IPS-NIHi7 (cell line): Measurements from ENCODE around the gene DPH7.
"Not testable (repeated sequence)": the region's sequence is repeated elsewhere in the genome, so short reads cannot be mapped to it uniquely, and the experiment has no call there.

Experiments used
- DNase-seq: peaks from one replicate; pipeline ENCODE4 v3.0.0; 2012; ENCODE audit warnings: mixed read lengths; ENCODE audit errors: extremely low spot score

The DPH7 gene

DNA sequence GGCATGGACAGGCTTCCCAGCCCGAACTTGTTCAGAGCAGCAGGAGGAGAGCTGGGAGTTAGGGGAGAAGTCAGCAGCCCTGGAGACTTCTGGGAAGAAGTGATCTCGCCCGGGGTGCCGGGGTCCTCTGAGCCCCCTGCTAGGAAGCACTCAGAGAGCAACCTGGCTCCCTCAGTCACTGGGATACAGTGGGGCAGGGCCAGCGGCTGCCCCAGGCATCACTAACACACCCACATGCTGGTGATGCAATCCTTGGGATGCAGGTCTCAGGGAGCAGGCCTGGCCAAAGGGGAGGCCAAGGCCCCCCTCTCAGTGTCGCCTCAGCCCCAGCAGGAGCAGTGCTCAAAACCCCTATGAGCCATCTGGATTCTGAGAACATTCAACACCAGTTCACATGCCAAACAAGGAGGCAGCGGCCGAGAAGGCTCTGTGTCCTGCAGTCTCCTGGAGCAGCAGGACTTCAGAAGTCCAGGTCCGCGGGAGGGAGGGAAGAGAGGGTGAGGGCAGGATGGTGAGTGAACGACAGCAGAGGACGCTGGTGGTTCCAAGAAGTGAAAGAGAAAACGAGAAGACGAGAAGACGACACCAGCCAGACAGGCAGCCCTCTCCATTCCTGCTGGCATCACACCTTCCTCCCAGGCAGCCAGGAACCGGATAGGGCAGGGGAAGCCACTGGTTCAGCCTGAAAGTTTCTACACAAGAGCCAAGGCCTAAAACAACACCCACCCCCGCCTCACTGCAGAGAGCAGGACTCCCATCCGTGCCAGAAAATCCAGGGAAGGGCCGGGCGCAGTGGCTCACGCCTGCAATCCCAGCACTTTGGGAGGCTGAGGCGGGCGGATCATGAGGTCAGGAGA lies 30.8 kb downstream of the DPH7 start:
- no peak for DNase-seq

DNA sequence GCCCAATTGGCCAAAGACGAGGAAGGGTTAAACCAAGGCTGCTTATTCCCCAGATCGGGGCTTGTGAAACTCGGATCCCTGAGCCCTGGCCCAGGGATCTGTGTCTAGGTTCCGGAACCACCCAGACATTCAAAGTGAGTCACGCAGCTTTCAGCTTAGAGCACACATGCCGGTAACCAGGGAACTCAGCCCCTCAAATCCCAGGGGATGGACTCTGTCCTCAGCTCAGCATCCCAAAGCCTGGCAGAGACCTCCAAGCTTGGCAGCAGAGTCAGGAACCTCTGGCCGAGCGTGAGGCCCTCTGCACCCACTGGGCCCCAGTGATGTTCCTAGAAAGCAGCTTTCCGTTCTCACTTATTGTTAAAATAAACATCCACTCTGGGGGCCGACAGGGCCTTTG lies 33.6 kb downstream of the DPH7 start:
- no peak for DNase-seq

DNA sequence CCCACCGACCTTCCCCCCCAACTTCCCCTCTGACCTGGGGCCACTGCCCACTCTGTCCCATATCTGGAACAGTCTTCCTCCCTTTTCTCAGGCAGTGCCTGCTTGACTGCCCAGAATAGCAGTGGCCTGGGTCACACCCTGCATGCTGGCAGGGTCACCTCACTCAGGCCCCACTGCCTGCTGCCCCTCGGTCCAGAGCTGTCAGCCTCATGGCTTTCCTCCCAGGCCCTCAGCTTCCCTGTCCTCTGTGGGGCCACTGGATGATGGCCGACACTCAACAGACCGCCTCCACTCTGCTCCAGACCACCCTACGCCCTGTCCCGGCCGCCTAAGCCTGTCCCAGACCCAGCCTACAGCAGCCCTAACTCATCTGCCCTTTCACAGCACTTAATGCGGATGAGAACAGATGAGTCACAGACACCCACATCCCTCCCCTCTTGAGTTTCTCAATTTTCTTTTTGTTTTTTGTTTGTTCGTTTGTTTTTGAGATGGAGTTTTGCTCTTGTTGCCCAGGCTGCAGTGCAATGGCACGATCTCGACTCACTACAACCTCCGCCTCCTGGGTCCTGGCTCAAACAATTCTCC lies 34.5 kb downstream of the DPH7 start:
- DNase-seq: no peak

DNA sequence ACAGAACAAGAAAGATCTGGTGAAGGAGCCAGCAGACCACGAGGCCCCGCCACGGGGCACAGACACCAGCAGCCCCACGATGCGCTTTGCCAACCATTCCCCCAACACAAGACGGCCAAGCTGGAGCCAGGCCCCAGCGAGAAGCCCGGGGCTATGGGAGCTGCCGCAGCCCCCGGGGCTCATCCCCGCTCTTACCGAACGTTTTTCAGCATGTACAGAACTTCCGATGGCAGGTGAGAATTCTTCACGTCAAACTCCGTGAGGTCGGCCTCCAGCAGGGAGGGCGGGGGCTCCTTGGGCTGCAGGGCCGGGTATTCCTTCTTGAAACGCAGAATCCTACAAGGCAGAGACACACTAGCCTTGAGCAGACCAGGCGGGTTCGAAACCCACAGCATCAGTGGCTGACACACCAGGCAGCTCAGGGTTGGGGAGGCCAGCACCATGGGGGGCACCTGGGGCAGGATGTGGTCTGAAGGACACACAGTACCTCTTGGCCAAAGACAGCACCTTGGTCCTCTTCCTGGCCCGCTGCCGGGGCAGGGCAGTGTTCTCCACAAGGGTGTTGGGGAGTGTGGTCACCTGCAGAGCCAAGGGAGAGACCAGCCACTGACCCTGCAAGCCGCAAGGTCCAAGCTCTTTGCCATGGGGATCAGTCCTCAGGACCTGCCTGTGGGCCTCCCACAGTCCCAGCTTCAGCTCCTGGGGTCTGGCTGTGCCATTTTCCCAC lies 35.3 kb downstream of the DPH7 start:
- DNase-seq: no peak

DNA sequence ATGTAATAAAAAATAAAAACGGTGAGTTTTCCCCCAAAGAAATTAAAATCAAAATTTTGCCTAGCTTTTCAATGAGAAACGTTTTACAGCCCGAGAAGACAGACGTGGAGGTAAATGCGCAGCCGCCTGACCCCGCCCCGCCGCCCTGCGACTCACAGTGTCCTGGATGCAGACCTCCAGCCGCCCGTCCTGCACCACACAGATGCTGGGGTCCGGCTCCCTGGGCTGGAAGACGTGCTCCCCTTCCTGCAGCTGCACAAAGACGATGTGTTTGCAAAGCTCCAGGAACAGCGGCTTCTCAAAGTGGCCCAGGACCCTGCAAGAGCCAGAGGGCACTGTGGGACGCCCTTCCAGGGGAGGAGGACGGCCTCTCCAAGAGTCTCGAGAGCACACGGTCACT lies 36.2 kb downstream of the DPH7 start:
- no peak for DNase-seq

DNA sequence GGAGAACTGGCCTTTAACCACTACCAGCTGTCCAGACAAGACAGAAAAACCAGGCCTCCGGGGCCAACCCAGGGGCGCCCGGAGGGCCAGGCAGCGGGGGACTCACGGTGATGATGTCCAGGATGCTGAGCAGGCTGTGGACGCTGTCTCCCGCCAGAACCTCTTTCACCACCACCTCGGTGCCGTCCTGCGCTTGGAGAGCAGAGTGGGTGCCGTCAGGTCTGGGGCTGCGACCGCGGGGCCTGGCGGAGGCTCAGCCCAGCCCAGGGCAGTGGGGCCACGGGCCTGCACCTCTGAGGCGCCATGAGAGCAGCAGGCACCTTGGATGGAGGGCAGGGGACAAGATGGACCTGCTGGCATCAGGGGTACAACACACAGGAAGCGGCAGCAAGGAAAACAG lies 38.2 kb downstream of the DPH7 start:
- no peak for DNase-seq

DNA sequence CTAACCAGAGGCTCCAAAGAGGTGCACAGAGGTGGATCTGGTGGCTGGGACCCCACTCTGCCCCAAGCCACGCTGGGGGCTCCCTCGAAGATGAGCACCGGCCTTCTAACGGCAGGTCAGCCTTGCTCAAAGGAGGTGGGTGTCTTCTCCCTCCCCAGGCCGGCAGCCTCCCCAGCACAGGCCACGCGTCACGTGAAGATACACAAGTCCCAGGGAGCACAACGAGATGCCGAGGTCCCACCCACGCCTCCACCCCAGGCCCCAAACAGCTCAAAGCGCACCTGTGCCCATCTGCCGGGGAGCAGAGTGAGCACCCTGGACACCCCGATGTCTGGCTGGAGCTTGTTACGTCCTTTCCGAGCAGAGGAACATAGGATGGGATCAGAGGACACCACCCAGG lies 40.7 kb downstream of the DPH7 start:
- DNase-seq: no peak

DNA sequence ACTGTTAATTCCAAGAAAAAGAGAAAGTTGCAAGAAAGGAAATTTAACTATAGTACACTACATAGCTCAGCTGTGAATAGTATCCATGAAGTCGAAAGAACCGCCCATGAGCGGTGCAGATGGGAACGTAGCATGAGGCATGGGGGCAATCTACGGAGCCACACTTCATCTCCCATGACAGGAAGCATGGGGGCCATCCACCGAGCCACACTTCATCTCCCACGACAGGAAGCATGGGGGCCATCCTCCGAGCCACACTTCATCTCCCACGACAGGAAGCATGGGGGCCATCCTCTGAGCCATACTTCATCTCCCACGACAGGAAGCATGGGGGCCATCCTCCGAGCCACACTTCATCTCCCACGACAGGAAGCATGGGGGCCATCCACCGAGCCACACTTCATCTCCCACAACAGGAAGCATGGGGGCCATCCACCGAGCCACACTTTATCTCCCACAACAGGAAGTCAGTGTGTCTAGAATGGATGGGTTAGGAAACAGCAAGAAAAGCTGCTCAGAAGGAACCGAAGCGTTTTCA lies 42.1 kb downstream of the DPH7 start:
- DNase-seq: not testable (repeated sequence)

DNA sequence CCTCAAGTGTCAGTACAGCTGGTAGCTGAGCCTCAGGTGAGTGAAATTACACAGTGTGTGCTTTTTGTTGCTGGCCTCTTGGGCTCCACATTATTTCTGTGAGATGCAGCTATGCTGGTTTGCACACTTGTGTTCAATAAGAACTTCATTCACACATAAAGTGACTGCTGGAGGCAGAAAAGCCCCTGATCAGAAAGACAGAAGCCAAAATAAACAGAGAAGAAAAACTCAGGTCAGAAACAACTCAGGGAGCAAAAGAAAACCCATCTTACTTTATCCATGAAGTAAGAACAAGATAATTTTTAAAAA lies 43.7 kb downstream of the DPH7 start:
- no peak for DNase-seq

DNA sequence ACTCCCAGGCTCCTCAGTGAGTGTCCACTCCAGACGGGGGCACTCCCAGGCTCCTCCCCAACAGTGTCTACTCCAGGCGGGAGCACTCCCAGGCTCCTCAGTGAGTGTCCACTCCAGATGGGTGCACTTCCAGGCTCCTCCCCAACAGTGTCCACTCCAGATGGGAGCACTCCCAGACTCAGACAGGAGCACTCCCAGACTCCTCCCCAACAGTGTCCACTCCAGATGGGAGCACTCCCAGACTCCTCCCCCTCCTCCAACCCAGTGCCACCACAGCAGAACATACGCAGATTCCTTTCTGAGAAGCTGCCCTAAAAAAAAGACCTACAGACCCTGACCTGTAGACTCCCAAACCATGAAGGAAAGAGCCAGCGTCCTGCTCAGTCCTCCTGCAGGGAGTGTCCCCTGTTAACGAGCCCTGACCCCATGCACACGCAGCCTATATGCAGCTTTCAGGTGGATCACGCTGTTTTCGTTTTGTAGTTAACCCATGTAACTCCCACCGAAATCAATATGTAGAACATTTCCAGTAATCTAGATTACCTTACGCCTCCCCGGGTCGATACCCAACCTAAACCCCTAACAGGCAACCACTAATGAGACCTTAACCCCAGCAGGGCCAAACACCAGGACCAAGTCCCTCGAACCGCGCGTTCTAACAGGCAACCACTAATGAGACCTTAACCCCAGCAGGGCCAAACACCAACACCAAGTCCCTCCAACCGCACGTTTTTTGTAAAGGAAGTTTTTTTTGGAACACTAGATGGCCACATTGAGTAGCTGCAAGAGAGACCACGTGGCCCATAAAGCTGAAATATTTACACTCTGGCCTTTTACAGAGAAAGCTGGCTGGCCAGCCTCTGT lies 44.2 kb downstream of the DPH7 start:
- peak; percentile 70 for DNase-seq

DNA sequence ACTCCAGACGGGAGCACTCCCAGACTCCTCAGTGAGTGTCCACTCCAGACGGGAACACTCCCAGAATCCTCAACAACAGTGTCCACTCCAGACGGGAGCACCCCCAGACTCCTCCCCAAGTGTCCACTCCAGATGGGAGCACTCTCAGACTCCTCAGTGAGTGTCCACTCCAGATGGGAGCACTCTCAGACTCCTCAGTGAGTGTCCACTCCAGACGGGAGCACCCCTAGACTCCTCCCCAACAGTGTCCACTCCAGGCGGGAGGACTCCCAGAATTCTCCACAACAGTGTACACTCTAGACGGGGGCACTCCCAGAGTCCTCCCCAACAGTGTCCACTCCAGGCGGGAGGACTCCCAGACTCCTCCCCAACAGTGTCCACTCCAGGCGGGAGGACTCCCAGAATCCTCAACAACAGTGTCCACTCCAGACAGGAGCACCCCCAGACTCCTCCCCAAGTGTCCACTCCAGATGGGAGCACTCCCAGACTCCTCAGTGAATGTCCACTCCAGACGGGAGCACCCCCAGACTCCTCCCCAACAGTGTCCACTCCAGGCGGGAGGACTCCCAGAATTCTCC lies 45.7 kb downstream of the DPH7 start:
- DNase-seq: not testable (repeated sequence)

DNA sequence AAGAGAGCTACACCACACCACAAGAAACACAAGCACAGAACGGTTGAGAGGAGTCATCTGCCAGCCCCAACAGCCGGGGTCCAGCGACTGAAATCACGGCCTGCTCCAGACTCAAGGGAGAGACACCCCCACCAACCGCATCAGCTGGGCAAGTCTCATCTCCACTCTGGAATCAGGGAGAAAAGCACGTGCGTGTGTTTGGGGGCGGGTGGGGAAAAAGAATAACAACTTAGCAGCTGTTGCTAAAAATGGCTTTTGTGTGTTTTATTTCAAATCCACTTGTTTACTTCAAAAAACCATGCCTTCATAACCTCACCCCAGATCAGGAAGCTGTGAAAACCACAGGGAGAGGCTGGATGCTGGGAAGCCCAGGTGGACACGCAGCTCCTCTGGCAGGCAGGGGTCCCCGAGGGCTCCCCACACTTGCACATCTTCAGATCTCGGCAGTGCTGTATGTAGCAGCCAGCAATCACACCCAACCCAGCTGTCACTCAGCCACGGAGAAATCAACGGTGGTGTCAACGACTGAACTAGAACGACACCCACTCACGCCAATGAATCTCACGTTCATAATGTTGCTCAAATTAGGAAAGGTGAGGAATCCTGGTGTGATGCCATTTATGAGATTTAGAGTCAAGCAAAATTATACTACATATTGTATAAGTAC lies 47.5 kb downstream of the DPH7 start:
- DNase-seq: no peak

DNA sequence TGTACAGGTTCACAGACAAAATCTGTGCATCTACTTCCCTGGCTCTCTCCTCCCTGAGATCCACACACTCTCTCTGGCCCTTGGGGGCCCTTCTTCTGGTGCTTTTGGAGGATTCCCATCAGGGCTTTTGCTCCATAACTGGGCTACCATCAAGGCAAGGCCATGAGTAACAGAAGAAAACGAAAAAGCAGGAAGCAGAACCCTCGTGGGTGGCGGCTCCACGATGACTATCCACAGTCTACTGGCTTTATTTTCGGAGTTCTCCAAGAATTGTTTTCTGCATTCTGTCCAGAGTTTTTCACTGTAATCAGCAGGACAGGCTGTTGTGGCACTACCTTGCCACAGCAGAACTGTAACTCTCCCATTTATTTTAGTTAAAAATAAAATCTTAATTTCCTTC lies 48.4 kb downstream of the DPH7 start:
- no peak for DNase-seq

DNA sequence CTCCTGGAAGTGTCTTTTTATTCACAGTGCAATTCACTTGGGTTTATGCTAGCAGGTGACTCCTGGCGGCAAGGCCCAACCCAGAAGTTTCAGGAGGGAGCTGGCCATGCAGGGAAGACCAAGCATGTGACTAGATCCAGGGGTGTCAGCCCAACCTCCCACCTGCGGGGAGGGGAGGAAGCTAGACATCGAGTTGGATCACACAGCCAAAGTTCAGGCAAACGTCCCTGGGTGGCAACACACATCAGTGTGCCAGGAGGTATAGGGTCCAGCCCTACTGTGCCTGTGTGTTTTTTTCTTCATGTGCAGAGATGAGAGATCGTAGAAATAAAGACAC lies 53.8 kb downstream of the DPH7 start:
- no peak for DNase-seq

DNA sequence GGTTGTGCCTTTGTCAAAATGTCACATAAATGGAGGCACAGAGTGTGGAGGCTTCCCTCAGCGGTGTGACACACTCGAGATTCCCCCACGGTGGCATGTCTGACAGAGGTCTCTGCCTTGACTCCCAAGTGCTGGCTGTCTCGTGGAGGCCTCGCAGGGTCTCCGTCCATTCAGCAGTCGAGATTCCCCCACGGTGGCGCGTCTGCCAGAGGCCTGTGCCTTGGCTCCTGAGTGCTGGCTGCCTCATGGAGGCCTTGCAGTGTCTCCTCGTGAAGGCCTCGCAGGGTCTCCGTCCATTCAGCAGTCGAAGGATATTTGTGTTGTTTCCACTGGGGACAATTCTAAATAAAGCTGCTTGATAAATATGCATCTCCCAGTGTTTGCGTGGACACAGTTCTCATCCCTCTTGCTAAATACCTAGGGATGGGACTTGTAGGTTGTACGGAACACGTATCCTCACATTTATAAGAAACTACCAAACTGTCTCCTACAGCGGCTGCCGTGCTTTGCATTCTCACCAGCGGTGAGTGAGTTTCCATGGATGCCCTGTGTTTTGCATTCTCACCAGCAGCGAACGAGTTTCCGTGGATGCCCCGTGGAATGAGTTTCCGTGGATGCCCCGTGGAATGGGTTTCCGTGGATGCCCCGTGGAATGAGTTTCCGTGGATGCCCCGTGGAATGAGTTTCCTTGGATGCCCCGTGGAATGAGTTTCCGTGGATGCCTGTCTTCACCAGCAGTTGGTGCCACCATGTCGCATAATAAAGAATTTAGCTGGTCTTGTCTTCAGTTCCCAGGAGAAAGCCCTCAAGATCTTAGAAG lies 54.4 kb downstream of the DPH7 start:
- DNase-seq: no peak

DNA sequence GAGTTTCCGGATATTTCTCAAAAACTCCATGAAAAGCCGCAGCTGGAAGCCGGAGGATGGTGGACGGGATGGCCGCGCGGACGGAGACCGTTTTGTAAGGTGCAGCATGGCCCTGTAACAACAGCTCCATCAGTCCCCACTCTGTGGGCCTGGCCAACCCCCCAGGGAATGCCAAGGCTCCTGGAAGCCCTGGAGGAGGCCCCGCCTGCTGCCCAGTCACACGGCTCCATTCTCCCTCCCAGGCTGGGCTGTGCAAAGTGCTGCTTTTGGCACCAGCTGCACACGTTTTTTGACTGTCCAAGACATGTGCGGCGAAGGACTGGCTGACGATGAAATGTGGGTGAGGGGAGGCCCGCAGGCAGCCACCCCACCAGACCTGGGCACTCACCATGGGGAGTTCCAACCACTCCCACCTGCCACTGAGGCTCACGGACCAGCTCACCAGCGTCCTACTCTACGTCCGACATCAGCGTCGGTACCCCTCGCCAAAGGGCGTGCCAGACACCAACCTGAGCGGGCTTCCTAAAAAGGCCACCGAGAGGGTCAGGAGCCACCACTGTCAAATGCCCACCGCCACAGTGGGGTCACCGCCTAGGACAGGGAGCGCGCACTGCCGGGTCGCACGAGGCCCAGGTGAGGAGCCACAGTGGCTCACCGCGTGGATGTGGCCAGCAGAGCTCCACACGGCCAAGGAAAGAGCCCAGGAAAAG lies 55.8 kb downstream of the DPH7 start:
- DNase-seq: no peak

DNA sequence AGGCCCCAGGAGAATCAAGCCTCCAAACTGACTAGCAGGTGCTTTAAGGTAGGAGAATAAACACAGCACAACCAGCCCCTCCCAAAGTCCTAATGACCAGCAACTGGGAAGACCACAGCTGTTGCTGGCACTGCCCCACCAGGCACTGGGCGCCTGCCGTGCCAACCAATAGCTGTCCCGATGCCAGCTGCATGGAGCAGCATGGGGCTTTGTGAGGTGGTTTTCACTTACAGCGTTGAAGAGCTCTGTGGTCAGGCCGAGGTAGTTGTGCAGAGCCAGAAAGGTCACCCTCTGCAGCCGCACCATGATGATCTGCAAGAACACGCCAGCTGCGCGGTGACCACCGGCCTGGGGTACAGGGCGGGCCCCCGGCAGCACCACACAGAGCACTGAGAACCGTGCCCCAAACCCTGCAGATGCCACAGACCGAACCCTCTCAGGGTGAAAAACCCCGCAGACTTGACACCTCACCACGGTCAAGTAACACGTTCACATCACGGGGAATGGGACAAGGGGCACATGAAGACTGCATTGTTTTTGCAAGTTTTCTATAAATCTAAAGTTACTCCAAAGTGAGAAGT lies 57.2 kb downstream of the DPH7 start:
- DNase-seq: no peak

DNA sequence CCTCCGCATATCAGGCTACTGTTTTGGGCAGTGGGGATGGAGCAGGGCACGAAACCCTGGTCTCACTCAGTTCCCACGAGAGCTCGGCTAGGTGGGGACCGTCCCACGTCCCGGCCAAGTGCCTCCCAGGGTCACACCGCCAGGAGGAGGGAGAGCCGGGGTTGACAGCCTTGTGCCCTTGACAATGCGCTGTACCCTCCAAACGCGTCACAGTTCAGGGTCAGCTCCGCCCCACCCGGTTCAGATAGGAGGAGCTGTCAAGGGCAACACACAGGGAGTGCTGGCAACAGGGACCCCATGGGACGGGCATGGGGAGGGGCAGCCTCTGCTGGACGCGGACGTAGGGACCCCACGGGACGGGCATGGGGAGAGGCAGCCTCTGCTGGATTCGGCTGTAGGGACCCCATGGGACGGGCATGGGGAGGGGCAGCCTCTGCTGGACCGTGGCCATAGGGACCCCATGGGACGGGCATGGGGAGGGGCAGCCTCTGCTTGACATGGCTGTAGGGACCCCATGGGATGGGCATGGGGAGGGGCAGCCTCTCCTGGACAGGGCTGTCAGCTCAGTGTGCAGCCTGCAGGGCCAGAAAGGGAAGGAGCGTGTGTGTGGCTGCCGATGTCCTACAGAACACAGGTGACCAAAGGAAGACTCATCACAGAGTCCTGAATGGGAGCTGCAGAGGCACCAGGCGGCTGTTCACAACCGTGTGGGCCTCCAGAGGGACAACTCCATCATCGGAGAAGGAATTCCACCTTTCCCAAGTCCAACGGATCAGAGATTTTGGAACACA lies 57.9 kb downstream of the DPH7 start:
- DNase-seq: no peak
